GM21619 (cell line): ENCODE data around the gene MAP3K19.
"Not testable (repeated sequence)": the region's sequence is repeated elsewhere in the genome, so short reads cannot be mapped to it uniquely, and the experiment has no call there.

Experiments
- ATAC-seq: cut with Tn5 transposase; IDR thresholded peaks from one replicate; pipeline ENCODE4 v1.9.1; 2021; ENCODE audit not compliant: unreplicated experiment

The MAP3K19 gene

DNA sequence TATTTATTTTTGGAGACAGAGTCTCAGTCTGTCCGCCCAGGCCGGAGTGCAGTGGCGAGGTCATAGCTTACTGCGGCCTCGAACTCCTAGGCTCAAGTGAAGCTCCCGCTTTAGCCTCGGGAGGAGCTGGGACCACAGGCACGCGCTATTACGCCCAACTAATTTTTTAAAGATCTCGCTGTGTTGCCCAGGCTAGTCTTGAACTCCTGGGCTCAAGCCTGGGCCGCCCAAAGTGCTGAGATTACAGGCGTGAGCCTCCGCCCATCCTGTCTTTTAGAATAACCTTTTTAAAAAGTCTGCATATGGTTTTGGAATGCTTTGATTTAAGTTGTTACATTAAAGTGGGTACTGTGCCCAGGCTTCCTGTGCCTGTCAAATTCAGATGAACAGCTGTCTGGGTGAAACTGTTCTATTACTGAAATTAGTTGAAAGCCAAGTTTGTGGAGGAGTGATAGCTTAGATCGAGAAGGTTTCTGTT, 5.8 kb upstream of the MAP3K19 start:
- ATAC-seq, result peak; percentile 30

DNA sequence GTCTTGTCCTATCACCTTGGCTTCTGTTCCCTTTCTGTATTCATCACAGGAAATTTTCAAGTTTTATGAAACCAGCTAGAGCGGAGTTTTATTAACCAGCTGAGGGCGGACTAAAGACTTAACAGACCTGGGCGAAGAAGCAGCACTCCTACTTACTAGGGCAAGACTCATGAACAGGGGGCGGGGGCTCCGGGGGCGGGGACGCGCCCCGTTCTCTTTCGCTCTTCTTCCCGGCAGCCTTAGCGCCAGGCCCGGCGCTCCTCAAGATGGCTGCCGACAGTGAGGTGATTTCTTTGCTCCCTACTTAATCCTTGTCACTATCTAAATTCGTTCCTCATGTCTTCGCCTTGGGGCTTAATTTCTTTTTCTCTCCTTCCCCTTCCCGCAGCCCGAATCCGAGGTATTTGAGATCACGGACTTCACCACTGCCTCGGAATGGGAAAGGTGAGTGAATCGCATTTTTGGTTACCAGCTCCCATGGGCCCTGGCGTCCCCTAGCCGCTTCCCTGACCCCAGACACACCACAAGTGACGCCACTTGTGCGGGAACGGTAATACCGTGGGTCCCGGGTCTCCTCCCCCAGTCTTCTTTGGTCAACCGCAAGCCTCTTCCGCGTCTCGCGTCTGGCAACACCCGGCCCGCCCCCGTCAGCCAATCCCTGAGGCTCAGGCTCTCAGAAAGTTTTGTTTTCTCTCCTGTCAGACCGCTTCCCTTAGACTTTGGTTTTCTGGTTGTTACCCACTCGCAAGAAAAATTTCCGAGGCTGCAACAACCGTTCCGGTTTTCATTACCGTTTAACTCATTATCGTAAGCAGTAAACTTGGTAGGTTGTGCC, 5.0 kb upstream of the MAP3K19 start, which contains the start of gene RAB3GAP1:
Gene RAB3GAP1, plus strand, starts transcription at position 251 of the 835 bp plus-strand sequence. Its CDS starts 16 bp downstream, at position 267.
- peak; percentile 76 for ATAC-seq

- no peak for ATAC-seq
Measured at GRCh38 chr2:135050684-135051083, 3.4 kb upstream of the MAP3K19 start.

- no peak for ATAC-seq
Measured at GRCh38 chr2:135050132-135050531, 2.9 kb upstream of the MAP3K19 start.

GRCh38 chr2:135048122-135048521, 875 bp upstream of the MAP3K19 start:
- ATAC-seq, result no peak

GRCh38 chr2:135043345-135043744, 3.9 kb downstream of the MAP3K19 start:
- ATAC-seq, result no peak

- ATAC-seq, result no peak
Measured at GRCh38 chr2:135037831-135038230, 9.4 kb downstream of the MAP3K19 start.

DNA sequence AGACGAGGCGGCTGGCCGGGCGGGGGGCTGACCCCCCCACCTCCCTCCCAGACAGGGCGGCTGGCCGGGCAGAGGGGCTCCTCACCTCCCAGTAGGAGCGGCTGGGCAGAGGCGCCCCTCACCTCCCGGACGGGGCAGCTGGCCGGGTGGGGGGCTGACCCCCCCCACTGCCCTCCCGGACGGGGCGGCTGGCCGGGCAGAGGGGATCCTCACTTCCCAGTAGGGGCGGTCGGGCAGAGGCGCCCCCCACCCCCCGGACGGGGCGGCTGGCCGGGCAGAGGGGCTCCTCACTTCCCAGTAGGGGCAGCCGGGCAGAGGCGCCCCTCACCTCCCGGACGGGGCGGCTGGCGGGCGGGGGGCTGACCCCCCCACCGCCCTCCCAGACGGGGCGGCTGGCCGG, 14.0 kb downstream of the MAP3K19 start:
- ATAC-seq, result not testable (repeated sequence)

DNA sequence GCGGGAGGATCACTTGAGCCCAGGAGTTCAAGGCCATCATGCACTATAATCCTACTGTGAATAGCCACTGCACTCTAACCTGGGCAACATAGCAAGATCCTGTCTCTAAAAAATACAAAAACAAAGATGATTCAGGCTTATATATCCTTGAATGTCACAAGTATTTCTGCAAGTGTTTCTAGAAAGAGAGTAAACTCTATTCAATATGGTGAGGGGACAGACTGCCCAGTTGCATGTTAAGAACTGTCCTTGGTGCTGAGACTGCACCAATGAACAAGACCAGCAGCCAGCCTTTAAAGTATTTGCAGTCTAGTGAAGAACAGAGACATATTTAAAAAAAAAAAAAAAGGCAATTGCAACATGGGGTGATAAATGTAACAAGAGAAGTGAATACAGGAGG, 16.4 kb downstream of the MAP3K19 start:
- no peak for ATAC-seq

- no peak for ATAC-seq
Measured at GRCh38 chr2:135029481-135030134, 17.6 kb downstream of the MAP3K19 start.

GRCh38 chr2:135023886-135024485, 23.3 kb downstream of the MAP3K19 start:
- ATAC-seq, result no peak

GRCh38 chr2:135022952-135023880, 24.0 kb downstream of the MAP3K19 start:
- ATAC-seq, result no peak

- no peak for ATAC-seq
Measured at GRCh38 chr2:135021618-135022017, 25.6 kb downstream of the MAP3K19 start.

- no peak for ATAC-seq
Measured at GRCh38 chr2:135011633-135012032, 35.6 kb downstream of the MAP3K19 start.

DNA sequence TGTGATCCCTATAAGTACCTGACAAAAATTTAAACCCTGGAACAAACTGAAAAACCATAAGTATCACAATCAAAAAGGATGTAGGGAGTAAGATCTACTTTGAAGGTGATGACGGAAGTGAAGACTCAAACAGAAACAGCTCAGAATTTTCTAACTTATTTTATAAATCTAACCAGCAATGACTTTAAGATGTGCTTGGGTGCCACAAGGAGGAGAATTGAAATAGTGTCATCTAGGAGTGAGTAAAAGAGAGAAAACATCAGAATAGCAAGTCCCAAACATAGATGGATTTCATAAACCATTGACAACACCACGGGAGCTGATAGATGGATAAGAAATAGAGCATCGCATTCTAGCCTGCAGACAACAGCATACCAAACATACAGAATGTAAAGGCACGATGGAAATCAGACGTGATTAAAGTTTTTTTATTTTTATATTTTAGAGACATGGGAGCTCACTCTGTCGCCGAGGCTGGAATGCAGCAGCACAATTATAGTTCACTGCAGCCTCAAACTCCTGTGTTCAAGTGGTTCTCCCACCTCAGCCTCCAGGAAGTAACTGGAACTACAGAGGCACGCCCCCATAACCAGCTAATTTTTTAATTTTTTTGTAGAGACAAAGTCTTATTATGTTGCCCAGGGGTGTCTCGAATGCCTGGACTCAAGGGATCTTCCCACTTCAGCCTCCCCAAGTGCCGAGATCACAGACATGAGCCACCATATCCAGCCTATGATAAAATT, 36.9 kb downstream of the MAP3K19 start:
- no peak for ATAC-seq

DNA sequence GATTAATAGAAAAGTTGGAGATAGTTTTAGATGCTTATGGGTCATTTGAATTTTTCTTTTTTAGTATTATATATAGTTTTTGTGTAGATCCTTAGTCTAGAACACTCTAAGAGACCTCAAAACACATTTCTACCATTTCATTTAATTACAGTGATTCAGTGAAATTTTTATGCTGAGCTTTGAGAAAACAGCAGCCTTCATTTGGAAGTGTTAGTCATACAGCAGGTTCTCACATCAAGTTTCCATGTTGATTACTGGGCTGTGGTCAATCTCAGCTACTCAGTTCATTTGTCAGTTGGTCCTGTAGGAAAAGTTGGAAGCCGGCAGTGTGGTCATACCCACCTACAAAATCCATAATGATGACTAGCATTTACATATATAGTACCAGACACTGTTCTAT, 37.9 kb downstream of the MAP3K19 start:
- ATAC-seq, result no peak

- ATAC-seq, result no peak
Measured at GRCh38 chr2:135005753-135006152, 41.5 kb downstream of the MAP3K19 start.

DNA sequence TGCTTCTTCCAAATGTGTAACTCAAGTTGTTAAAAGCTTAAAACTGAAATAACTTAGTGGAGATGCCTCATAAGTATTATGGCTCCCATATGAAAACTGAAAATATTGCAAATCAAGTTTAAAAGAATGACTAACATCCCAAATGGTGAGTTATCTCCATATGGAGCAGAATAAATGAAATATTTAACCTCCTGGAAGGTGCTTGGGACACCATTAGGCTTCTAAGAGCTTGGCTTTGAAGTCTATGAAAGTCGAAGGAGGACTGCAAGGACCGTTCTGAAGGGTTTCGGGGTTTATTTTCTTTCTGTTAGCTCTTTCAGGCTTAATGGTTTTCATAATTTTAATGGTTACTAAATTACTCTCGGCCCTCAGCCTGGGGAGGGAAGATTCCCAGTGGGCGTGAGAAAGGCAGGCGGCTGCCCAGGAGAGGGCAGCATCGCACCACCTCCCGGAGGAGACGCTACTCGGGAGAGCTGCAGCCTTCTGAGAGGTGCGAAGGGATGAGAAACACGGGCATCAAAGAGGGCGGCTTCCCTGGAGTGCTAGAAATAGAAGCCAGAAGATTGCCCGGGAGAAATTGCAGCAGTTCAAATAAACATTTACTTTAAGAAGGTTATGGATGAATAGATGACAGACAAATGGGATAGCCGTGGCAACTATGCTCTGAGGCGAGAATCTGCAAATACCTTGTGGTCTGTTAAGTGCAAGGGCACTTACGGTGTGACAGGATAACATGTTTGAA, 43.1 kb downstream of the MAP3K19 start:
- no peak for ATAC-seq

- ATAC-seq, result no peak
Measured at GRCh38 chr2:135002836-135003235, 44.4 kb downstream of the MAP3K19 start.
